ENCODE results near the gene OVOL2. TPM values are rescaled to one million over a fixed set of nuclear protein-coding genes. Genes with fewer than 3 reads are reported as not detected.

The OVOL2 gene
- total and polyA plus RNA-seq, 2 of the 4 experiments (the other 2 are of a cell fraction): not detected

DNA sequence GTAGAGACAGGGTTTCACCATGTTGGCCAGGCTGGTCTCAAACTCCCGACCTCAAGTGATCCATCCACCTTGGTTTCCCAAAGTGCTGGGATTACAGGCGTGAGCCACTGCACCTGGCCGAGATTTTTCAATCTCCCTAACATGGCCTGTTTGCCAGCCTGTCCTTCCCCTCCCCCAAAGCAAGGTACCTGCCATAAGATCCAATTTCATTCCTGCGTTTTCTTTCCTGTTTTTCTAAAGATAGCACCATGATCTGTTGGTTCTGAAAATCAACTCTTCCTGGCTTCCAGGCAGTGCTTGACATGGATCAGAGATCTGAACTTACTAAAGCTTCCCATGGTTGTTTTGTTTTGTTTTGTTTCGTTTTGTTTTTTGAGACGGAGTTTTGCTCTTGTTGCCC lies 81.4 kb downstream of the OVOL2 start:
- Histone ChIP-seq H3K9ac (ENCODE audit: low read depth, low read length) (no peak overlapping the region), H4K5ac (ENCODE audit: low read depth, low read length) (no peak overlapping the region), H2BK5ac (ENCODE audit: low read depth, low read length, poor library complexity, severe bottlenecking) (no peak overlapping the region), H3K23ac (ENCODE audit: low read depth, low read length) (no peak overlapping the region), H3K4ac (ENCODE audit: low read depth, low read length) (no peak overlapping the region), H3K18ac (ENCODE audit: low read depth, low read length) (no peak overlapping the region), H3K4me3 (ENCODE audit: insufficient read depth, low read depth, low read length) (no peak overlapping the region), H2BK20ac (ENCODE audit: low read depth, low read length) (no peak overlapping the region), H4K91ac (ENCODE audit: insufficient read depth, low read depth, low read length) (no peak overlapping the region), H4K8ac (ENCODE audit: low read depth in 2 of 2, low read length in 2 of 2) (no peak overlapping the region), H3K9me3 (ENCODE audit: control insufficient read depth, insufficient read depth, low read length) (no peaks in the 10 kb centered on the region), H3K27me3 (ENCODE audit: control insufficient read depth, insufficient read depth, low read length) (no peaks in the 10 kb centered on the region), H3K56ac (ENCODE audit: extremely low read depth, insufficient read depth, low read length) (no peak overlapping the region), H2AK9ac (replicated peaks; ENCODE audit: low read depth, low read length, poor library complexity) (no peak overlapping the region), H2BK120ac (ENCODE audit: low read depth, low read length) (no peak overlapping the region), H4K20me1 (ENCODE audit: insufficient read depth, low read length) (no peaks in the 10 kb centered on the region), H3K4me1 (ENCODE audit: control insufficient read depth, insufficient read depth, low read length) (peaks cover 5% of the 10 kb centered on the region), H2AK5ac (ENCODE audit: low read depth, low read length) (no peak overlapping the region), H3K9me1 (ENCODE audit: insufficient read depth, low read length) (no peaks in the 10 kb centered on the region), H3K79me1 (ENCODE audit: low read depth in 1 of 2, low read length in 2 of 2) (peaks cover 20 to 33% of the 10 kb centered on the region in 2 experiments), H2AFZ (replicated peaks; ENCODE audit: low read length, poor library complexity) (no peak overlapping the region), H3K36me3 (ENCODE audit: control insufficient read depth, insufficient read depth, low read length) (peaks cover 9% of the 10 kb centered on the region), H3K27ac (ENCODE audit: insufficient read depth, low read length) (no peak overlapping the region), H2BK15ac (ENCODE audit: low read depth, low read length) (no peak overlapping the region), H3K4me2 (ENCODE audit: low read depth, low read length) (no peak overlapping the region), H3K14ac (replicated peaks; ENCODE audit: low read depth, low read length) (no peak overlapping the region)
- TF ChIP-seq, protein P1, sequence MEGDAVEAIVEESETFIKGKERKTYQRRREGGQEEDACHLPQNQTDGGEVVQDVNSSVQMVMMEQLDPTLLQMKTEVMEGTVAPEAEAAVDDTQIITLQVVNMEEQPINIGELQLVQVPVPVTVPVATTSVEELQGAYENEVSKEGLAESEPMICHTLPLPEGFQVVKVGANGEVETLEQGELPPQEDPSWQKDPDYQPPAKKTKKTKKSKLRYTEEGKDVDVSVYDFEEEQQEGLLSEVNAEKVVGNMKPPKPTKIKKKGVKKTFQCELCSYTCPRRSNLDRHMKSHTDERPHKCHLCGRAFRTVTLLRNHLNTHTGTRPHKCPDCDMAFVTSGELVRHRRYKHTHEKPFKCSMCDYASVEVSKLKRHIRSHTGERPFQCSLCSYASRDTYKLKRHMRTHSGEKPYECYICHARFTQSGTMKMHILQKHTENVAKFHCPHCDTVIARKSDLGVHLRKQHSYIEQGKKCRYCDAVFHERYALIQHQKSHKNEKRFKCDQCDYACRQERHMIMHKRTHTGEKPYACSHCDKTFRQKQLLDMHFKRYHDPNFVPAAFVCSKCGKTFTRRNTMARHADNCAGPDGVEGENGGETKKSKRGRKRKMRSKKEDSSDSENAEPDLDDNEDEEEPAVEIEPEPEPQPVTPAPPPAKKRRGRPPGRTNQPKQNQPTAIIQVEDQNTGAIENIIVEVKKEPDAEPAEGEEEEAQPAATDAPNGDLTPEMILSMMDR (conservative IDR thresholded peaks at IDR 0.05; ENCODE audit: low read depth, low read length): no peak
- TF ChIP-seq FOS (IDR thresholded peaks at IDR 0.05; ENCODE audit: low read depth, low read length) (no peak), RFX5 (IDR thresholded peaks at IDR 0.05; ENCODE audit: low read depth, low read length) (no peak), MXI1 (IDR thresholded peaks at IDR 0.05; ENCODE audit: borderline replicate concordance, low read depth, low read length) (no peak)
- TF ChIP-seq, protein P2, sequence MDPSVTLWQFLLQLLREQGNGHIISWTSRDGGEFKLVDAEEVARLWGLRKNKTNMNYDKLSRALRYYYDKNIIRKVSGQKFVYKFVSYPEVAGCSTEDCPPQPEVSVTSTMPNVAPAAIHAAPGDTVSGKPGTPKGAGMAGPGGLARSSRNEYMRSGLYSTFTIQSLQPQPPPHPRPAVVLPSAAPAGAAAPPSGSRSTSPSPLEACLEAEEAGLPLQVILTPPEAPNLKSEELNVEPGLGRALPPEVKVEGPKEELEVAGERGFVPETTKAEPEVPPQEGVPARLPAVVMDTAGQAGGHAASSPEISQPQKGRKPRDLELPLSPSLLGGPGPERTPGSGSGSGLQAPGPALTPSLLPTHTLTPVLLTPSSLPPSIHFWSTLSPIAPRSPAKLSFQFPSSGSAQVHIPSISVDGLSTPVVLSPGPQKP (IDR thresholded peaks at IDR 0.05; ENCODE audit: borderline replicate concordance, low read depth, low read length): no peak
- TF ChIP-seq, protein P3, sequence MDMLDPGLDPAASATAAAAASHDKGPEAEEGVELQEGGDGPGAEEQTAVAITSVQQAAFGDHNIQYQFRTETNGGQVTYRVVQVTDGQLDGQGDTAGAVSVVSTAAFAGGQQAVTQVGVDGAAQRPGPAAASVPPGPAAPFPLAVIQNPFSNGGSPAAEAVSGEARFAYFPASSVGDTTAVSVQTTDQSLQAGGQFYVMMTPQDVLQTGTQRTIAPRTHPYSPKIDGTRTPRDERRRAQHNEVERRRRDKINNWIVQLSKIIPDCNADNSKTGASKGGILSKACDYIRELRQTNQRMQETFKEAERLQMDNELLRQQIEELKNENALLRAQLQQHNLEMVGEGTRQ (IDR thresholded peaks at IDR 0.05; ENCODE audit: low read depth, low read length): no peak
- dilution Hi-C loops (cut with HindIII; ENCODE audit: low sequenced_read_pairs, unreplicated experiment): no loop called here
- ATAC-seq (ENCODE audit: low read depth) (no peak), DNase-seq (no peak)
- in situ Hi-C loops (cut with MboI; ENCODE audit: low sequenced_read_pairs): no loop called here
- WGBS, 2 experiments (ENCODE audit: extremely low coverage in 2 of 2, insufficient read length in 1 of 2): 100% methylated on average over 2 of the region's 6 CpGs; no CpG with 5 or more reads in 1 of the 2 experiments
- intact Hi-C loops (cut with micrococcal nuclease): no loop called here
- no TSS peak for BruUV-seq (replicated peaks)
- POLR2A ChIA-PET (ENCODE audit: unreplicated experiment): no interaction called here
- CTCF ChIA-PET: no interaction called here

All from IMR-90 (cell line).